B cell (primary cell): ENCODE measurements around the gene HCK.

Source experiments
- EZH2 ChIP-seq: IDR thresholded peaks from 2 replicates; pipeline ENCODE4 v1.6.1; 2012; ENCODE audit warnings: borderline replicate concordance, low read depth, mild to moderate bottlenecking, moderate library complexity, low read length; ENCODE audit not compliant: insufficient read depth, poor library complexity, severe bottlenecking
- TF ChIP-seq, protein P1 (sequence below): fragments of 200-600 bp; IDR thresholded peaks from one replicate; pipeline ENCODE4 v1.8.0; 2022; ENCODE audit warnings: antibody characterized with exemption, mild to moderate bottlenecking

- TF ChIP-seq, protein P1, sequence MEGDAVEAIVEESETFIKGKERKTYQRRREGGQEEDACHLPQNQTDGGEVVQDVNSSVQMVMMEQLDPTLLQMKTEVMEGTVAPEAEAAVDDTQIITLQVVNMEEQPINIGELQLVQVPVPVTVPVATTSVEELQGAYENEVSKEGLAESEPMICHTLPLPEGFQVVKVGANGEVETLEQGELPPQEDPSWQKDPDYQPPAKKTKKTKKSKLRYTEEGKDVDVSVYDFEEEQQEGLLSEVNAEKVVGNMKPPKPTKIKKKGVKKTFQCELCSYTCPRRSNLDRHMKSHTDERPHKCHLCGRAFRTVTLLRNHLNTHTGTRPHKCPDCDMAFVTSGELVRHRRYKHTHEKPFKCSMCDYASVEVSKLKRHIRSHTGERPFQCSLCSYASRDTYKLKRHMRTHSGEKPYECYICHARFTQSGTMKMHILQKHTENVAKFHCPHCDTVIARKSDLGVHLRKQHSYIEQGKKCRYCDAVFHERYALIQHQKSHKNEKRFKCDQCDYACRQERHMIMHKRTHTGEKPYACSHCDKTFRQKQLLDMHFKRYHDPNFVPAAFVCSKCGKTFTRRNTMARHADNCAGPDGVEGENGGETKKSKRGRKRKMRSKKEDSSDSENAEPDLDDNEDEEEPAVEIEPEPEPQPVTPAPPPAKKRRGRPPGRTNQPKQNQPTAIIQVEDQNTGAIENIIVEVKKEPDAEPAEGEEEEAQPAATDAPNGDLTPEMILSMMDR = no peak
- TF ChIP-seq EZH2 = no peak
Measured at GRCh38 chr20:32123088-32123487, 71.0 kb downstream of the HCK start.
